Smooth muscle cell (in vitro differentiated cells): ENCODE data around the gene NEAT1. TPM values are rescaled to one million over a fixed set of nuclear protein-coding genes. Genes with fewer than 3 reads are reported as not detected.

Source experiments
- DNase-seq: peaks from one replicate; lab custom pipeline; 2025; ENCODE audit not compliant: unreplicated experiment; lab: John Stamatoyannopoulos, UW
- H2AFZ ChIP-seq: fragments of 200-600 bp; sonication (generic); 2 replicates; pipeline ENCODE4 v1.6.0; 2016; ENCODE audit warnings: antibody characterized with exemption, low read depth, mild to moderate bottlenecking
- H3F3A ChIP-seq: fragments of 200-600 bp; sonication (generic); 2 replicates; pipeline ENCODE4 v1.6.0; 2017; ENCODE audit warnings: antibody characterized with exemption, low read depth
- H3K27ac ChIP-seq: fragments of 200-600 bp; sonication (generic); 2 replicates; pipeline ENCODE4 v1.5.1; 2016; ENCODE audit warnings: low read depth, mild to moderate bottlenecking
- H3K27me3 ChIP-seq: fragments of 200-600 bp; sonication (generic); 2 replicates; pipeline ENCODE4 v1.6.1; 2016; ENCODE audit warnings: low read depth, mild to moderate bottlenecking
- H3K36me3 ChIP-seq: fragments of 200-600 bp; sonication (generic); 2 replicates; pipeline ENCODE4 v1.5.1; 2016; ENCODE audit warnings: low read depth
- H3K4me1 ChIP-seq: fragments of 200-600 bp; sonication (generic); 2 replicates; pipeline ENCODE4 v1.5.1; 2016; ENCODE audit warnings: low read depth
- H3K4me2 ChIP-seq: fragments of 200-600 bp; sonication (generic); 2 replicates; pipeline ENCODE4 v1.6.0; 2016; ENCODE audit warnings: mild to moderate bottlenecking
- H3K4me3 ChIP-seq: fragments of 200-600 bp; sonication (generic); 2 replicates; pipeline ENCODE4 v1.5.1; 2016; ENCODE audit warnings: mild to moderate bottlenecking
- H3K79me2 ChIP-seq: fragments of 200-600 bp; sonication (generic); 2 replicates; pipeline ENCODE4 v1.6.0; 2016; ENCODE audit warnings: low read depth, mild to moderate bottlenecking
- H3K9ac ChIP-seq: fragments of 200-600 bp; sonication (generic); 2 replicates; pipeline ENCODE4 v1.6.0; 2016; ENCODE audit warnings: low read depth
- H3K9me3 ChIP-seq: fragments of 200-600 bp; sonication (generic); replicated peaks from 2 replicates; pipeline ENCODE4 v1.5.1; 2016; ENCODE audit warnings: low read depth
- H4K20me1 ChIP-seq: fragments of 200-600 bp; sonication (generic); 2 replicates; pipeline ENCODE4 v1.6.0; 2016; ENCODE audit warnings: low read depth
- WGBS: methylation state at CpG from one replicate; pipeline ENCODE4 v1.1.7; 2016; ENCODE audit warnings: low lambda C conversion rate; 5-methylcytosine and 5-hydroxymethylcytosine counted together
- polyA plus RNA-seq: library from polyadenylated mRNA; unstranded; fragments of >200 nt; fragmentation: Nextera tagmentation; extraction: Ambion mirVana; gene quantifications from 2 replicates; pipeline ENCODE4 v1.2.1, GENCODE V29; 2016
- total RNA-seq: library from RNA; depleted of rRNA; stranded (reverse); fragments of >200 nt; gene quantifications from 2 replicates; pipeline ENCODE4 v1.2.3, GENCODE V29; 2014
- TF ChIP-seq, protein P1 (sequence below): fragments of 200-600 bp; sonication (generic); IDR thresholded peaks from 2 replicates; pipeline ENCODE4 v1.5.1; 2017; ENCODE audit warnings: borderline replicate concordance, mild to moderate bottlenecking, antibody characterized with exemption; ENCODE audit not compliant: insufficient read depth, poor library complexity, severe bottlenecking

NEAT1 gene
- total and polyA plus RNA-seq, 2 experiments from 2014 or later = 14.9 to 155 TPM

GRCh38 chr11:65477149-65477965 lies 54.8 kb downstream of the NEAT1 start:
- no peaks in the 10 kb centered on the region for H4K20me1 ChIP-seq
- no peak overlapping the region for H2AFZ ChIP-seq
- H3K9me3 ChIP-seq = no peaks in the 10 kb centered on the region

GRCh38 chr11:65478388-65479183 lies 56.0 kb downstream of the NEAT1 start:
- Histone ChIP-seq H3K27ac (peak overlapping the region; percentile 100), H3K9me3 (no peaks in the 10 kb centered on the region), H3K27me3 (no peaks in the 10 kb centered on the region), H3K4me1 (peaks cover 37% of the 10 kb centered on the region), H4K20me1 (no peaks in the 10 kb centered on the region), H3F3A (peaks cover 48% of the 10 kb centered on the region), H3K36me3 (no peaks in the 10 kb centered on the region), H3K4me2 (peak overlapping the region; percentile 92), H2AFZ (no peak overlapping the region), H3K9ac (peak overlapping the region; percentile 99), H3K79me2 (peaks cover 72% of the 10 kb centered on the region), H3K4me3 (no peak overlapping the region)
- DNase-seq = no peak
- WGBS = 70% methylated on average over 33 of the region's 33 CpGs
- TF ChIP-seq, protein P1, sequence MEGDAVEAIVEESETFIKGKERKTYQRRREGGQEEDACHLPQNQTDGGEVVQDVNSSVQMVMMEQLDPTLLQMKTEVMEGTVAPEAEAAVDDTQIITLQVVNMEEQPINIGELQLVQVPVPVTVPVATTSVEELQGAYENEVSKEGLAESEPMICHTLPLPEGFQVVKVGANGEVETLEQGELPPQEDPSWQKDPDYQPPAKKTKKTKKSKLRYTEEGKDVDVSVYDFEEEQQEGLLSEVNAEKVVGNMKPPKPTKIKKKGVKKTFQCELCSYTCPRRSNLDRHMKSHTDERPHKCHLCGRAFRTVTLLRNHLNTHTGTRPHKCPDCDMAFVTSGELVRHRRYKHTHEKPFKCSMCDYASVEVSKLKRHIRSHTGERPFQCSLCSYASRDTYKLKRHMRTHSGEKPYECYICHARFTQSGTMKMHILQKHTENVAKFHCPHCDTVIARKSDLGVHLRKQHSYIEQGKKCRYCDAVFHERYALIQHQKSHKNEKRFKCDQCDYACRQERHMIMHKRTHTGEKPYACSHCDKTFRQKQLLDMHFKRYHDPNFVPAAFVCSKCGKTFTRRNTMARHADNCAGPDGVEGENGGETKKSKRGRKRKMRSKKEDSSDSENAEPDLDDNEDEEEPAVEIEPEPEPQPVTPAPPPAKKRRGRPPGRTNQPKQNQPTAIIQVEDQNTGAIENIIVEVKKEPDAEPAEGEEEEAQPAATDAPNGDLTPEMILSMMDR = no peak

More at GRCh38 chr11:65477149-65477965, 54.8 kb downstream of the NEAT1 start:
- peak overlapping the region; percentile 64 for H3K4me3 ChIP-seq
- H3K27me3 ChIP-seq = no peaks in the 10 kb centered on the region
- H3K79me2 ChIP-seq = peaks cover 84% of the 10 kb centered on the region
- DNase-seq = peak; percentile 78
- H3K9ac ChIP-seq = peak overlapping the region; percentile 99
- TF ChIP-seq, protein P1 = no peak
- peaks cover 55% of the 10 kb centered on the region for H3F3A ChIP-seq
- H3K4me2 ChIP-seq = peak overlapping the region; percentile 92
- 1% methylated on average over 46 of the region's 60 CpGs for whole genome bisulfite sequencing
- H3K27ac ChIP-seq = peak overlapping the region; percentile 100
- H3K4me1 ChIP-seq = peaks cover 37% of the 10 kb centered on the region
- no peaks in the 10 kb centered on the region for H3K36me3 ChIP-seq

- 39% methylated on average over 11 of the region's 11 CpGs for WGBS
- no peaks in the 10 kb centered on the region for H4K20me1 ChIP-seq
- no peak for DNase-seq
- no peak overlapping the region for H3K4me3 ChIP-seq
- no peaks in the 10 kb centered on the region for H3K27me3 ChIP-seq
- TF ChIP-seq, protein P1 = no peak
- H3K27ac ChIP-seq = peak overlapping the region; percentile 100
- H2AFZ ChIP-seq = no peak overlapping the region
- no peaks in the 10 kb centered on the region for H3K9me3 ChIP-seq
- H3K36me3 ChIP-seq = no peaks in the 10 kb centered on the region
- peak overlapping the region; percentile 92 for H3K4me2 ChIP-seq
- H3K79me2 ChIP-seq = peaks cover 63% of the 10 kb centered on the region
- peaks cover 37% of the 10 kb centered on the region for H3K4me1 ChIP-seq
- peaks cover 48% of the 10 kb centered on the region for H3F3A ChIP-seq
- H3K9ac ChIP-seq = peak overlapping the region; percentile 55
Measured at GRCh38 chr11:65479184-65480145, 56.9 kb downstream of the NEAT1 start.
